Endodermal cell (in vitro differentiated cells): ENCODE measurements around the gene RXRA. TPM values are rescaled to one million over a fixed set of nuclear protein-coding genes. Genes with fewer than 3 reads are reported as not detected.

Experiments used
- DNase-seq: peaks from one replicate; pipeline ENCODE4 v3.0.0-alpha.2; 2017
- H3K27ac ChIP-seq: 2 replicates; pipeline ENCODE4 v1.5.1; 2013; ENCODE audit warnings: mild to moderate bottlenecking, low read depth, low read length, moderate library complexity
- H3K27me3 ChIP-seq: 2 replicates; pipeline ENCODE4 v1.6.1; 2013; ENCODE audit warnings: mild to moderate bottlenecking, low read length, moderate library complexity; ENCODE audit not compliant: insufficient read depth, control insufficient read depth, poor library complexity, severe bottlenecking
- H3K36me3 ChIP-seq: 2 replicates; pipeline ENCODE4 v1.7.0; 2013; ENCODE audit warnings: mild to moderate bottlenecking, low read length, moderate library complexity; ENCODE audit not compliant: control insufficient read depth, insufficient read depth
- H3K4me1 ChIP-seq: one replicate; pipeline ENCODE4 v1.7.0; 2013; ENCODE audit warnings: low read length; ENCODE audit not compliant: control insufficient read depth, insufficient read depth
- H3K4me3 ChIP-seq: 2 replicates; pipeline ENCODE4 v1.5.1; 2013; ENCODE audit warnings: mild to moderate bottlenecking, low read length, moderate library complexity
- H3K9ac ChIP-seq: 2 replicates; pipeline ENCODE4 v1.6.1; 2013; ENCODE audit warnings: mild to moderate bottlenecking, low read length, moderate library complexity; ENCODE audit not compliant: poor library complexity, severe bottlenecking; ENCODE audit errors: extremely low read depth
- H3K9me3 ChIP-seq: 2 replicates; pipeline ENCODE4 v1.6.1; 2013; ENCODE audit warnings: mild to moderate bottlenecking, low read length, moderate library complexity; ENCODE audit not compliant: control insufficient read depth
- H3K27ac Mint-ChIP-seq: 2 replicates; pipeline ENCODE4 v1.8.0; 2020; ENCODE audit warnings: mixed read lengths
- H3K27me3 Mint-ChIP-seq: 2 replicates; pipeline ENCODE4 v1.8.0; 2021; ENCODE audit warnings: mild to moderate bottlenecking, mixed read lengths; ENCODE audit not compliant: insufficient read depth
- H3K36me3 Mint-ChIP-seq: 2 replicates; pipeline ENCODE4 v1.8.0; 2020; ENCODE audit warnings: low read depth, mixed read lengths
- H3K4me1 Mint-ChIP-seq: 2 replicates; pipeline ENCODE4 v1.8.0; 2020; ENCODE audit warnings: mixed read lengths
- H3K4me3 Mint-ChIP-seq: 2 replicates; pipeline ENCODE4 v1.8.0; 2020; ENCODE audit warnings: mild to moderate bottlenecking, moderate library complexity, mixed read lengths
- H3K9me3 Mint-ChIP-seq: 2 replicates; pipeline ENCODE4 v1.8.0; 2020; ENCODE audit warnings: mild to moderate bottlenecking, mixed read lengths
- CTCF ChIP-seq: fragments of 200-600 bp; sonication (generic); conservative IDR thresholded peaks from 2 replicates; pipeline ENCODE4 v1.5.0; 2021; ENCODE audit warnings: antibody characterized with exemption, mild to moderate bottlenecking
- WGBS, 2 experiments: methylation state at CpG; one replicate each; pipeline versions ENCODE4 v1.1.5 to v1.1.7; 2013; ENCODE audit warnings: missing lambda C conversion rate in 2 of 2, mixed read lengths in 1 of 2; ENCODE audit not compliant: insufficient coverage in 1 of 2, insufficient read length in 1 of 2; 5-methylcytosine and 5-hydroxymethylcytosine counted together
- total RNA-seq, 2 donors: library from RNA; stranded (reverse); fragmentation: NEBNext Ultra II Directional in 1 of 2; extraction: Animal tissue kit (Norgen Biotek cat#: 25700) in 1 of 2; gene quantifications; 2 replicates in 1 of 2; 3 replicates in 1 of 2; pipeline ENCODE4 v1.2.1, GENCODE V29; 2021

The RXRA gene
- total RNA-seq, 2 donors from 2014 or later: 58.3 to 70.6 TPM

DNA sequence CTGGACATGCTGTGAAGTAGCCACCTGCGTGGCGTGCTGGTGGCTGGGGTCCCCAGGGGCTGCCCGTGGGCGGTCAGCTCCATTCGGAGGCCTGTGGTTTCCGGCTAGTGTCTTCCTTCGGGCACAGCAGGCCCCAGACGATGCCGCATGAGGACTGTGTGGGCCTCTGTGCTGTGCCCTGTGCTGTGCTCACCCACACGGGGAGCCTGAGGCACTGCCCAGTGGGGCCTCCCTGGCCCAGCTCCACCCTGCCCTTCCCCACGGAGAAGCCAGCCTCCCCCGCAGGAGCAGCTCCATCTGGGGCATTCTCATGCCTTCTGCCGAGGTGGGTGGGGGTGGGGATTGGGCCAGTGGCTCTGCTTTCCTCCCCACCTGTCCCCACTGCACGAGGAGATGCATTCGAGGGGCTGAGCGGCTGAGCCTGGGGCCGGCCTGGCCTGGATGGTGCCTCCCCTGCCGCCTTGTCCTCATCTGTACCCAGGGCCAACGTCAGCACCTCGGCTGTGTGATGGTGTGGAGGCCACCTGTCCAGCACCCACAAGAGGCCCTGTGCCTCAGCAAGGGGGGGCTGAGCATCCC lies 24.2 kb downstream of the RXRA start:
- Mint-ChIP-seq H3K36me3 (no peaks in the 10 kb centered on the region), H3K27me3 (no peaks in the 10 kb centered on the region), H3K4me1 (peaks cover 5% of the 10 kb centered on the region), H3K9me3 (no peaks in the 10 kb centered on the region), H3K27ac (peak overlapping the region; percentile 26), H3K4me3 (no peak overlapping the region)
- Histone ChIP-seq H3K4me1 (peaks cover 6% of the 10 kb centered on the region), H3K9ac (no peak overlapping the region), H3K27me3 (no peaks in the 10 kb centered on the region), H3K9me3 (no peaks in the 10 kb centered on the region), H3K27ac (peak overlapping the region; percentile 53), H3K4me3 (no peak overlapping the region), H3K36me3 (no peaks in the 10 kb centered on the region)
- 89 to 90% methylated on average over 9 to 20 of the region's 20 CpGs for WGBS, 2 experiments
- TF ChIP-seq CTCF: no peak
- DNase-seq: no peak

- peaks cover 9% of the 10 kb centered on the region for H3K4me1 ChIP-seq
- no peaks in the 10 kb centered on the region for H3K9me3 ChIP-seq
- H3K36me3 Mint-ChIP-seq: no peaks in the 10 kb centered on the region
- DNase-seq: no peak
- H3K27ac Mint-ChIP-seq: peak overlapping the region; percentile 46
- no peak overlapping the region for H3K9ac ChIP-seq
- no peak for TF ChIP-seq CTCF
- no peak overlapping the region for H3K27ac ChIP-seq
- H3K9me3 Mint-ChIP-seq: no peaks in the 10 kb centered on the region
- H3K27me3 Mint-ChIP-seq: no peaks in the 10 kb centered on the region
- 95 to 97% methylated on average over 13 to 29 of the region's 29 CpGs for WGBS, 2 experiments
- no peak overlapping the region for H3K4me3 Mint-ChIP-seq
- H3K27me3 ChIP-seq: no peaks in the 10 kb centered on the region
- no peaks in the 10 kb centered on the region for H3K36me3 ChIP-seq
- peaks cover 7% of the 10 kb centered on the region for H3K4me1 Mint-ChIP-seq
- H3K4me3 ChIP-seq: no peak overlapping the region
These were observed 25.4 kb downstream of the RXRA start for GRCh38 chr9:134351606-134352176.

GRCh38 chr9:134352247-134352933 lies 26.1 kb downstream of the RXRA start:
- H3K4me1 ChIP-seq: peaks cover 9% of the 10 kb centered on the region
- no peak overlapping the region for H3K9ac ChIP-seq
- no peak for TF ChIP-seq CTCF
- H3K4me3 Mint-ChIP-seq: no peak overlapping the region
- no peaks in the 10 kb centered on the region for H3K9me3 ChIP-seq
- DNase-seq: no peak
- H3K27ac ChIP-seq: no peak overlapping the region
- no peaks in the 10 kb centered on the region for H3K9me3 Mint-ChIP-seq
- H3K4me1 Mint-ChIP-seq: peaks cover 11% of the 10 kb centered on the region
- no peaks in the 10 kb centered on the region for H3K27me3 ChIP-seq
- H3K27me3 Mint-ChIP-seq: no peaks in the 10 kb centered on the region
- WGBS, 2 experiments: 93% methylated on average over 13 to 18 of the region's 18 CpGs
- no peaks in the 10 kb centered on the region for H3K36me3 ChIP-seq
- H3K27ac Mint-ChIP-seq: peak overlapping the region; percentile 46
- no peaks in the 10 kb centered on the region for H3K36me3 Mint-ChIP-seq
- H3K4me3 ChIP-seq: no peak overlapping the region
